Upper lobe of right lung (tissue), 1 donor: ENCODE results near the gene TSNAX. TPM values are rescaled to one million over a fixed set of nuclear protein-coding genes. Genes with fewer than 3 reads are reported as not detected.
"Not testable (repeated sequence)": the region's sequence is repeated elsewhere in the genome, so short reads cannot be mapped to it uniquely, and the experiment has no call there.

ENCODE experiments used
- ATAC-seq: fragments of 200-7000 bp; cut with Tn5 transposase; one replicate; pipeline ENCODE4 v1.9.1; 2020; ENCODE audit warnings: mild to moderate bottlenecking, moderate library complexity
- DNase-seq: peaks from one replicate; pipeline ENCODE4 v3.0.0-alpha.2; 2020
- H3K27ac ChIP-seq: fragments of 200-600 bp; one replicate; pipeline ENCODE4 v1.8.0; 2022
- H3K27me3 ChIP-seq: fragments of 200-600 bp; one replicate; pipeline ENCODE4 v1.8.0; 2022; ENCODE audit warnings: mild to moderate bottlenecking
- H3K36me3 ChIP-seq: fragments of 200-600 bp; one replicate; pipeline ENCODE4 v1.8.0; 2022
- H3K4me1 ChIP-seq: fragments of 200-600 bp; one replicate; pipeline ENCODE4 v1.8.0; 2022
- H3K4me3 ChIP-seq: fragments of 200-600 bp; one replicate; pipeline ENCODE4 v1.8.0; 2022; ENCODE audit warnings: mild to moderate bottlenecking
- H3K9me3 ChIP-seq: fragments of 200-600 bp; one replicate; pipeline ENCODE4 v1.8.0; 2022
- CTCF ChIP-seq: fragments of 200-600 bp; IDR thresholded peaks from one replicate; pipeline ENCODE4 v1.8.0; 2022; ENCODE audit warnings: antibody characterized with exemption
- intact Hi-C: fragments of 100-400 bp; cut with DNase I; formaldehyde crosslinking; loops from one replicate; pipeline ENCODE4 v1.11.0; 2022
- total RNA-seq: library from RNA; stranded (reverse); fragmentation: NEBNext Ultra II Directional; extraction: Animal tissue kit (Norgen Biotek cat#: 25700); gene quantifications from one replicate; pipeline ENCODE4 v1.2.1, GENCODE V29; 2021
- donor health status: DM: no; HTN: yes; CAD: no; lungs with severe emphysema.

TSNAX gene
- total RNA-seq, 1 donor from 2014 or later: 36.0 TPM

GRCh38 chr1:231592809-231593208 lies 64.3 kb downstream of the TSNAX start:
- H3K27ac ChIP-seq: no peak overlapping the region
- no peaks in the 10 kb centered on the region for H3K36me3 ChIP-seq
- no peak overlapping the region for H3K4me3 ChIP-seq
- intact Hi-C loops: no loop called here
- no peak for TF ChIP-seq CTCF
- DNase-seq: no peak
- no peaks in the 10 kb centered on the region for H3K27me3 ChIP-seq
- H3K4me1 ChIP-seq: no peaks in the 10 kb centered on the region
- ATAC-seq: no peak
- no peaks in the 10 kb centered on the region for H3K9me3 ChIP-seq

- H3K36me3 ChIP-seq, H3K27me3 ChIP-seq, H3K4me3 ChIP-seq, H3K4me1 ChIP-seq, DNase-seq, H3K27ac ChIP-seq, intact Hi-C loops, ATAC-seq, H3K9me3 ChIP-seq: not testable (repeated sequence)
Measured at GRCh38 chr1:231593264-231593663, 64.8 kb downstream of the TSNAX start.

GRCh38 chr1:231594123-231594522 lies 65.7 kb downstream of the TSNAX start:
- DNase-seq: no peak
- H3K27me3 ChIP-seq: no peaks in the 10 kb centered on the region
- H3K36me3 ChIP-seq: no peaks in the 10 kb centered on the region
- no peak for ATAC-seq
- no peak overlapping the region for H3K27ac ChIP-seq
- no peak for TF ChIP-seq CTCF
- no peaks in the 10 kb centered on the region for H3K4me1 ChIP-seq
- no peaks in the 10 kb centered on the region for H3K9me3 ChIP-seq
- intact Hi-C loops: no loop called here
- H3K4me3 ChIP-seq: no peak overlapping the region

GRCh38 chr1:231594749-231595148 lies 66.3 kb downstream of the TSNAX start:
- no peak for ATAC-seq
- Histone ChIP-seq H3K4me1 (no peaks in the 10 kb centered on the region), H3K27me3 (no peaks in the 10 kb centered on the region), H3K4me3 (no peak overlapping the region), H3K36me3 (no peaks in the 10 kb centered on the region), H3K27ac (no peak overlapping the region), H3K9me3 (no peaks in the 10 kb centered on the region)
- TF ChIP-seq CTCF: no peak
- intact Hi-C loops: no loop called here
- no peak for DNase-seq

GRCh38 chr1:231596337-231596791 lies 67.9 kb downstream of the TSNAX start:
- no peak overlapping the region for H3K4me3 ChIP-seq
- DNase-seq: no peak
- TF ChIP-seq CTCF: no peak
- no peaks in the 10 kb centered on the region for H3K9me3 ChIP-seq
- no peaks in the 10 kb centered on the region for H3K36me3 ChIP-seq
- H3K27ac ChIP-seq: no peak overlapping the region
- no peak for ATAC-seq
- peaks cover 6% of the 10 kb centered on the region for H3K4me1 ChIP-seq
- H3K27me3 ChIP-seq: no peaks in the 10 kb centered on the region
- intact Hi-C loops: no loop called here

- intact Hi-C loops: no loop called here
Measured at GRCh38 chr1:231597971-231598370, 69.5 kb downstream of the TSNAX start.

More at GRCh38 chr1:231597971-231598370, 69.5 kb downstream of the TSNAX start:
- ATAC-seq (no peak), DNase-seq (no peak)
- no peaks in the 10 kb centered on the region for H3K9me3 ChIP-seq
- TF ChIP-seq CTCF: no peak
- no peak overlapping the region for H3K4me3 ChIP-seq
- H3K4me1 ChIP-seq: peaks cover 15% of the 10 kb centered on the region
- H3K36me3 ChIP-seq: no peaks in the 10 kb centered on the region
- no peaks in the 10 kb centered on the region for H3K27me3 ChIP-seq
- no peak overlapping the region for H3K27ac ChIP-seq
